ENCODE results near the gene COPE.

Gene COPE

DNA sequence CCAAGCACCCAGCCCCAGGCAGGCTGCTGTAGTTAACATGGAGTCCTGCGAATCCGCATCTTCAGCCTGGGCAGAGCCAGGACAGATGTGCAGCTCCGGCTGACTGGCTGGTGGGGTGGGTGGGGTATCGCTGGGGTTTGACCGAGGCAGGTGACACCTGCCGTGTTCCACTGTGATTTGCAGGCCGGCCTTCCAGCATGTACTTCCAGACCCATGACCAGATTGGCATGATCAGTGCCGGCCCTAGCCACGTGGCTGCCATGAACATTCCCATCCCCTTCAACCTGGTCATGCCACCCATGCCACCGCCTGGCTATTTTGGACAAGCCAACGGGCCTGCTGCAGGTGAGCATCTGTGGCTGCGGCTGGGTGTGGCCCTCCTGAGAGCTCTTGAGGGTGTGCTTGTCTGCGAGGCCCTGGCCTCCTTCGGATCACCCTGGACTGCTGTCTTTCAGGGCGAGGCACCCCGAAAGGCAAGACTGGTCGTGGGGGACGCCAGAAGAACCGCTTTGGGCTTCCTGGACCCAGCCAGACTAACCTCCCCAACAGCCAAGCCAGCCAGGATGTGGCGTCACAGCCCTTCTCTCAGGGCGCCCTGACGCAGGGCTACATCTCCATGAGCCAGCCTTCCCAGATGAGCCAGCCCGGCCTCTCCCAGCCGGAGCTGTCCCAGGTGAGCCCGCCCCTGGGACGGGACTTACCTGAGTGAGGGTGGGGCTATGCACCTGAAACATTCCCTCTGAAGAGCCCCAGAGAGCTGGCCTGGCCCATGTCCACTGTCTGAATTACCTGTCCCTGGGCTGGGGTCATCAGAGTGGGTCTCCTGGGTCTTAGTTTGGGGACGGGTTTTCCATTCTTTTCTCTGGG, 53.8 kb downstream of the COPE start:
- DNase-seq = no peak

DNA sequence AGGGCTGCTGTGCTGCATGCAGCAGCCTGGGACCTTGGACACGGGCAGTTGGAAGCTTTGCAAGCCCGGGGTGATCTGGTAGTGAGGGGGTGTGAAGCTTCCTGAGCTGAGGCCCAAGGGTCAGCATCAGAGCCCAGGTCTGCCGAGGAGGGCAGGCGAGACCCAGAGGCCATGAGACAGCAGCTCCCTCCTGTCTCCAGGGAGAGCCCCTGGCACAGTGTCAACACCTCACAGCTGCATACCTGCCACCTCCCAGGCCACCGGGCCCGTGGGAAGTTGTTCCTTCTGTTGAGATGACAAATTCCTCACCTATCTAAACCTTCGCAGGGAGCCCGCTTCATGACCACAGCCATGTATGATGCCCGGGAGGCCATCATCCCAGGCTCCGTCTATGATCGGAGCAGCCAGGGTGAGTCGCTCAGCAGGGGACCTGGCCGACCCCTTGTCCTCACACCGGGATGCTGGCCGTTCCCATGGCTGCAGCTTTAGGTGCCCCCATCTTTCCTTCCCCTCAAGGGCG, 55.3 kb downstream of the COPE start:
- no peak for DNase-seq

DNA sequence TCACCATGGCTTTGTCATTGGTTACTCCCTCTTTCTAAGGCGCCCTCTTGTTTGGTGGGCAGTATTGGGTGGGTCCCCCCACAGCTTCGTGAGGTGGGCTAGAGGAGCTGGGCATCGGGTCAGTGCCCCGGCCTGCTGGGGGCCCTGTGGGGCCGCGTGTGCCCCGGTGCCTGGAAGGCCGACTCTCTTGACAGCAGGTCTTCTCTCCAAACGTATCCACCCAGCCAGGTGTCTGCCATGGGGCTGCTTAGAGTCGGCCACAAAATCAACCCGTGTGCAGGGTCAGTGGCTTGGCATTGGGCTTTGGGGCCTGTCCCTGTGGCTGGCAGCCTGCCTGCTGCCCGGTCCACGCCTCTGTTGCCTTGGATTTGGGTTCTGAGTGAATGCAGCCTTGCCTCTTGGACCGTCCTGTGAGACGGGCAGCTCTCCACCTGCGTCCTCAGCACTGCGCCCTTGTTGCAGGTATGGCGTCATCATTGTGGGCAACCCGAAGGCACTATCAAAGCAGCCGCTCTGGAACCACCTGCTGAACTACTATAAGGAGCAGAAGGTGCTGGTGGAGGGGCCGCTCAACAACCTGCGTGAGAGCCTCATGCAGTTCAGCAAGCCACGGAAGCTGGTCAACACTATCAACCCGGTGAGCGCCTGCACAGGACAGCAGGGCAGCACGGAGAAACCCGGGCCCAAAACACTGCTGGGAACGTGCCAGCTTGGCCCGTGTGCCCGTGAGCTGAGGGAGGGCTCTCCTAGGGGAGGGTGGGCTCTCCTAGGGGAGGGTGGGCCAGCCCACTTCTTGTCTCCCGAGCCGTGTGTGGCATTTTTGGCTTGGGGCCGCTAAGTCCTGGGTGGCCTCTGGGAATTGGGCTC, 56.0 kb downstream of the COPE start:
- DNase-seq = no peak

DNA sequence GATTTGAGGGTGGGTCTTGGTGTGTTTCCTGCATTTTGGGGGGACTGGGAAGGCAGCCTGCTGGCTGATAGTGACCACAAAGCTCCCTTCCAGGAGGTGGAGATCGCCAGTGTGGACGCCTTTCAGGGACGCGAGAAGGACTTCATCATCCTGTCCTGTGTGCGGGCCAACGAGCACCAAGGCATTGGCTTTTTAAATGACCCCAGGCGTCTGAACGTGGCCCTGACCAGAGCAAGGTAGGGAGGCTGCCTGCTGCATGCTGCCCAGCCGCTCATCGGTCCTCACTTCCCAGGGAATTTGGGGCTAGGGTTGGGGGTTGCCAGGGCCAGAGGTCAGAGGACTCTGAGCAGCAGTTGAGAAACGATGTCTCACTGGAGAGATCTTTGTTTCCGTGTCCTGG, 57.3 kb downstream of the COPE start:
- DNase-seq = no peak

DNA sequence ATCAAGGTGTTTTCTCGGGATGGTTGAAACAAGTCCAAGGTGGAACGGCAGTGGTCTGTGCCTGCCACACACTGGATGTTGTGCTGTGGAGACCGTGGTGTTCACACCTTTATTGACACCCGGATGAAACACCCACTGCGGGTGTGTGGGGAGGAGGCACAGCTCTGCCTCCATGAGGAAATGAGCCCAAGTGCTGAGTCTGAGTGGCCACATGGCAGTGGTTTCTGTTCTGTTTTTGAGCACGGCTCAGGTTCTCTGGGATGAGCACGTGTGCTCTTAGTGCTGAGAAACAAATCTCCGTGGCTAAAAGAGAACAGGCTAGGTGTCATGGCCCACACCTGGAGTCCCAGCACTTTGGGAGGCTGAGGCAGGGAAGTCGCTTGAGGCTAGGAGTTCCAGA, 58.0 kb downstream of the COPE start:
- DNase-seq = no peak

DNA sequence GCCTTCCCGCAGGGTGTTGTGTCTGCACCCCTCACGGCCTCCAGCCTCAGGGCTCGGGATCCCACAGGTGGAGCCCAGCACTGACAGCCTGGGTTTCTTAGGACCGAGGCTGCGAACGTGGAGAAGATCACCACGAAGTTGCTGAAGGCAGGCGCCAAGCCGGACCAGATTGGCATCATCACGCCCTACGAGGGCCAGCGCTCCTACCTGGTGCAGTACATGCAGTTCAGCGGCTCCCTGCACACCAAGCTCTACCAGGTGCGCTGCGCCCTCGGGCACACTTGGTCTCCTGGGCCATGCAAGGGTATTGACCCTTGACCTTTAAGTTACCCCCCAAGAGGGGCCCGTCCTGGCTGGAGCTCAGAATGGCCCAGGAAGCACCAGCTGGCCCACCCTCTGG, 58.5 kb downstream of the COPE start:
- DNase-seq = no peak

DNA sequence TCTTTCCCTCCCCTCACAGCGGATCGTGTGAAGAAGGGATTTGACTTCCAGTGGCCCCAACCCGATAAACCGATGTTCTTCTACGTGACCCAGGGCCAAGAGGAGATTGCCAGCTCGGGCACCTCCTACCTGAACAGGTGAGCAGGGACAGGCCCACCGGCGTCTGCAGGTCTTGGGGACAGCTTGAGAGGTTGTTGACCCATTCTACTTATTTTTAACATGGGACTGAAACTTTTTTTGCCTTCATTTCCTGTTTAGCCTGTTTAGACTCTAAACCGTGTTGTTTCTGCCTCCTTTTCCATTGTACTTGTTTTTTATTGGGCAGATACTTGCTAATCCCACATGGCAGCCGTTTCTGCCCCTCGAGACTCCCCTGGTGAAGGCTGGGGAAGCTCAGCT, 58.9 kb downstream of the COPE start:
- no peak for DNase-seq

DNA sequence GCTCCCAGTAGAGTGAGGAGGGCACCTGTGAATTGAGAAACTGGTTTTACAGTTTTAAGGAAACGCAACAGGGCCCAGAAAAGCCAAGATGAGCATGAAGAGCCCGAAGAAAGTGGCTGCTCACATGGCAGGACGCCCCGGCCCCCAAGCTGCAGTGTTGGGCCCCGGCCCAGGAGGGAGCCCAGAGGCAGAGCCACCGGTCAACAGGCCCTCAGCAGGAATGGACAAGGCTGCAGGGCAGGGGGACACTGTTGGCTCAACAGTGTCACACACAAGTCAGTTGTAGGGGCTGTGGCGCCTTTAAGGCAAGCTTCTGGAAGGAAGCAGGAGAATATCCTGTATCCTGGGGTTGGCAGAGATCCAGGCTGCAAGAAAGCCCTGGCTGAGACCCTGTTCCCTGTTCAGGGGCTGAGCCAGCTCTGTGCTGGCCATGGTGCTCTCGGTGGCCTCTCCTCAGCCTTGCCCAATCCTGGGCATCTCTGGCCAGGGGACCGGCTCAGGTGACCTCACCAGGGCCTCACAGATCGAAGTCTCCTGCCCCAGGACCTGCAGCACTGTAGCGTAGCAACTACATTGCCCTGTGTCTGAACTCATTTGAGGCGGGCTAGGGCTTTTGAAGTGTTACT, 59.4 kb downstream of the COPE start:
- no peak for DNase-seq

DNA sequence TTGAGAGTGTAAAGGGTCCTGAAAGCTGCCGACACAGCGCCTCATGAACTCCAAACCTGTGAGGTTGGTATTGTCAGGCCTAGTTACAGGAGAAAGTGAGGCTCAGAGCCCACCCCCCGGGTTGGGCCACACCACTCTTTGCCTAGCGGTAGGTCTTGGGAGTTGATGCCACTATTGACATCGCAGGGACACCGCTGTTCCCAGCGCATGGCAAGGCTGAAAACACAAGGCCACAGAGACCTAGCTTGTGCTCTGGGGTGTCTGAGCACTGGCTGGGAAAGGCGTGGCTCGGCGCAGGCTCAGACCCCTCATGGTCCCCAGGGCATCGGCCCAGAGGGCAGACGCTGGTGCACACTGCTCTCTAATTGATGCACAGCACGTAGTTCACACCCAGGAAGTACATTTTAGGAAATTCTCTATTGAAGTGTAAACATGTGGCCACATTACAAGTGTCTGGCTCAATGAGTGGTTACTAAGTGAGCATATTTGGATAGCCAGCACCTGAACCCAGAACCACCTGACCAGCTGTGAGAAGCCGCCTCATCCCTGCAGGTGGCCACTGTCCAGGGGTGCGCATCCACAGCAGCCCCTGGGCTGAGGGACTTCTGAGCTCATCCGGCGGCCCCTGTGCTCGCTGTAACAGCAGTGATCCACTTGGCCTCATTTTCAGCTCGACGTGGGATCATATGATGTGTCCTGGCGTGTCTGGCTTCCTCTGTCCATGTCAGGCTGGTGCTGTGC, 60.1 kb downstream of the COPE start:
- no peak for DNase-seq

DNA sequence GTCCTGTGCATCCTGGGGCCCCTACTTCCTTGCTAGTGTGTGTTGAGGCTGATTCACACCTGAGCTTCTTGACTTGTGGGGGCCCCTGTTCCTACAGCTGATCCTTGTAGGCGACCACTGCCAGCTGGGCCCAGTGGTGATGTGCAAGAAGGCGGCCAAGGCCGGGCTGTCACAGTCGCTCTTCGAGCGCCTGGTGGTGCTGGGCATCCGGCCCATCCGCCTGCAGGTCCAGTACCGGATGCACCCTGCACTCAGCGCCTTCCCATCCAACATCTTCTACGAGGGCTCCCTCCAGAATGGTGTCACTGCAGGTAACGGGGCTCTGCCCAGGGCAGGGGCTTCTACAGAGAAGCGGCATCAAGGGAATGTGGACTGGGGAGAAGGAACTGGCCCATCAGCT, 62.0 kb downstream of the COPE start:
- no peak for DNase-seq

DNA sequence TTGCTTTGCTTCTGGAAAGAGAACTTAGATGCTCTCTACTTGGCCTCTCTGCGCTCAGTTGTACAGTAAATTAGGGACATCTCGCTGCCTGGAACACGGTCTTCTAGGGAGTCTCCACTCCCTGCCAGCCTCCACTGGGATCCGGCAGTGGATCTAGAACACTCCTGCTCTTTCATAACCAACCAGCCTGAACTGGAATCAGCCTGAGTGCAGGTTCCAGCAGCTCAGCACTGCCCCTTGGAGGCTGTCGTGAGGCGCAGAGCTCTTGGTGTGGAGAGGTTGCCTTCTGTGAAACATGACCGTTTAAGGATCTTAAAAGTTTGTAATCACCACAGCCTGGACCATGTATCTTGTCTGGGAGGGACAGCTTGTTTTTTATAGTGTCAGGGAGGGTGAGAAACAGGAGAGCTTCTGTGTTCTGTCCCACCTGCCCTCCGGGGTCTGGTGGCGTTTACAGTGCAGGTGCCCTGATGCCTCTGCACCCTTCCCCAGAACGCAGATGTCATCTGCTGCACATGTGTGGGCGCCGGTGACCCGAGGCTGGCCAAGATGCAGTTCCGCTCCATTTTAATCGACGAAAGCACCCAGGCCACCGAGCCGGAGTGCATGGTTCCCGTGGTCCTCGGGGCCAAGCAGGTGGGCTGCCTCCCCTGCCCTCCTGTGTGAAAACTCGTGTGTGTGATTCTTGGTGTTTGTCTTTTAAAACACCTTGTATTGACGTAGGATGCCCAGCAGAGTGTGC, 62.6 kb downstream of the COPE start:
- no peak for DNase-seq

DNA sequence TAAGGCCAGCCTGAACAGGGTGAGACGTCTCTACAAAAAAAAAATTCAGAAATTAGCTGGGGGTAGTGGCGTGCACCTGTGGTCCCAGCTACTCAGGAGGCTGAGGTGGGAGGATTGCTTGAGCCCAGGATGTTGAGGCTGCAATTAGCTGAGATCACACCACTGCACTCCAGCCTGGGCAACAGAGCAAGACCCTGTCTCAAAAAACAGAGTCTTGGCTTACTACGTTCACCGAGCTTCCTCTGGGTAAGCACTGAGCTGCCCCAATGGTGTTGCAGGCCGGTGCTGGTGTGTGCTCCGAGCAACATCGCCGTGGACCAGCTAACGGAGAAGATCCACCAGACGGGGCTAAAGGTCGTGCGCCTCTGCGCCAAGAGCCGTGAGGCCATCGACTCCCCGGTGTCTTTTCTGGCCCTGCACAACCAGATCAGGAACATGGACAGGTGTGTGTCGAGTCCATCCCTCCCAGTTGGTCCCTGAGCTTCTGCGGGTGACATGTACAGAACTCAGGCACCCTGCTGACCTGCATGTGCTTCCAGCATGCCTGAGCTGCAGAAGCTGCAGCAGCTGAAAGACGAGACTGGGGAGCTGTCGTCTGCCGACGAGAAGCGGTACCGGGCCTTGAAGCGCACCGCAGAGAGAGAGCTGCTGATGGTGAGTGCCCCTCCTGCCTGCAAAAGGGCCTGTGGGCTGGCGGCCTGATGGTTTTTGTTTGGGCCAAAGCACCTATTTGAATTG, 63.4 kb downstream of the COPE start:
- no peak for DNase-seq

DNA sequence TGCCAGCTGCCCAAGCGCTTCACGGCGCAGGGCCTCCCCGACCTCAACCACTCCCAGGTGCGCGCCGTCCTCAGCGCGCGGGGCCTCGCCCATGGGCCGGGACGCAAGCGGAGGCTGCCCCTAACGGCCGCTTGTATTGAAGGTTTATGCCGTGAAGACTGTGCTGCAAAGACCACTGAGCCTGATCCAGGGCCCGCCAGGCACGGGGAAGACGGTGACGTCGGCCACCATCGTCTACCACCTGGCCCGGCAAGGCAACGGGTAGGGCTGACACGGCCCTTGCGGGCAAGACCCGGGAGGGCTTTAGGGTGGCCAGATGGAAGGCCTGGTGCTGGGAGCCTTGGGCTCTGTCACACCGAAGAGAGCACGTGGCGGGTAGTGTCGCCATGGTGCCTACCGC, 64.2 kb downstream of the COPE start:
- no peak for DNase-seq

DNA sequence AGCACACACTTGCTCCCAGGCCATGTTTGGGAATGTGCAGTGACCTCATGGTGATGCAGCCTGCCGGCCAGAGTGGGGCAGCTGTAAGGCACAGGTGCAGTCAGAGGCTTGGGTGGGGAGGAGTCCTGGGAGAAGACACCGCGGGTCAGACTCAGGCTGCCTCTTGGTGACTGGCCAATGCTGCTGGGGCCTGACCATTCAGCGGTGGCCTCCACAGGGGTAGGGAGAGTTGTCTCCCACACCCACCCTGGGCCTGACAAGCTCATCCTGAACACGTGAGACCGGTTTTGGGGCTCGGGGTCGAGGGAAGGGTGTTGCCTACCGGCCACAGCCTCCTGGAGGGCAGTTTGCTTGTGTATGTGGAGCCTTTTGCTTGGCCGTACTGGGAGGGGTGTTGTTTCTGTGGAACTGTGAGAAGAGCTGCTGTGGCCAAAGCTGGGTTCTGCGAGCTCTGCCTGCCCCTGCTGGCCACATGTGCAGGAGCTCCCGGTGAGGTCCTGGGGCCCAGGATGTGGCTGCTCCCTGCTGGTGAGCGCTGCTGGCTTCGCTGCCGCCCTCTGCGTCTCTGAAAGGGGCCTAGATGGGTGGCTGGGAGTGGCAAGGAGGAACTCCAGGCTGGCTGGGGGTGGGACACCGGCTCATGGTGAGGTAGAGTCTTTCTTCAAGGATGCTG, 65.3 kb downstream of the COPE start:
- DNase-seq = no peak

DNA sequence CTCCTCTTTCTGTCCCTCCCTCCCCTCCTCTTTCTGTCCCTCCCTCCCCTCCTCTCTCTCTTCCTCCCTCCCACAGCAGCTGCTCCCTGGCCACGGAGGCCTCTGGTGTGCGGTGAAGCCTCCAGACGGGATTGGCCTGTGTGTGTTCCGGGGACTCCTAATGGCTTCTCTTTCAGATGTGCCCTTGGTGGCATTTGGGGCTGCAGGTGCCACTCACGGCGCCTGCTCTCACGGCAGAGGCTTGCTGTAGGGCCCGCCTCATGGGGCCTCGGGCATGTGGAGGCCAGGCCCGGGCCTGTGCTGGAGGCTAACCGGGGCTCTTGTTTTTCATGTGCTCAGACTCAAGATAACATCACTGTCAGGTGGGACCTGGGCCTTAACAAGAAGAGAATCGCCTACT, 66.5 kb downstream of the COPE start:
- no peak for DNase-seq

DNA sequence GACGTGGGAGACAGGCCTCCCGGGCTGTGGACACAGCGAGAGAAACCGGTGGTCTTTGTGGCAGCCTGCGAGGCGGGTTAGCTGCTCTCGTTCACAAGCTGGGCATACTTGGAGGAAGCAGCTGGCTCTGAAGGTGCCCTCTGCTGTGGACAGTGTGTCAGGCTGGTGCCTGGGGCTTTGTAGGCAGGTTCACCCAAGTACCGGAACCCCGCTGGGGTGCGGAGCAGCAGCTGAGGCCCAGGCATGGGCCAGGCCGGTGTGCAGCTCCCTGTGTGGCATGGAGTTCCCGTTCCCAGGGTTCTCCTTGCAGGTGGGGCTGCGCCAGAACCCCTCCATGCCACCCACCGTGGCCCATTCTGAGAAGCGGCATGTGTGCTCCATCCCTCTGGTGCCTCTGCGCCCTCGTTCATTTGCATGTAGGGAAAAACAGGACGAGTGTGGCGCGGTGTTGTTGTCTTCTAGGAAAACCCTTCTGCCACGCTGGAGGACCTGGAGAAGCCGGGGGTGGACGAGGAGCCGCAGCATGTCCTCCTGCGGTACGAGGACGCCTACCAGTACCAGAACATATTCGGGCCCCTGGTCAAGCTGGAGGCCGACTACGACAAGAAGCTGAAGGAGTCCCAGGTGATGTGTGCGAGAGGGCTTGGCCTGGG, 67.4 kb downstream of the COPE start:
- DNase-seq = no peak

DNA sequence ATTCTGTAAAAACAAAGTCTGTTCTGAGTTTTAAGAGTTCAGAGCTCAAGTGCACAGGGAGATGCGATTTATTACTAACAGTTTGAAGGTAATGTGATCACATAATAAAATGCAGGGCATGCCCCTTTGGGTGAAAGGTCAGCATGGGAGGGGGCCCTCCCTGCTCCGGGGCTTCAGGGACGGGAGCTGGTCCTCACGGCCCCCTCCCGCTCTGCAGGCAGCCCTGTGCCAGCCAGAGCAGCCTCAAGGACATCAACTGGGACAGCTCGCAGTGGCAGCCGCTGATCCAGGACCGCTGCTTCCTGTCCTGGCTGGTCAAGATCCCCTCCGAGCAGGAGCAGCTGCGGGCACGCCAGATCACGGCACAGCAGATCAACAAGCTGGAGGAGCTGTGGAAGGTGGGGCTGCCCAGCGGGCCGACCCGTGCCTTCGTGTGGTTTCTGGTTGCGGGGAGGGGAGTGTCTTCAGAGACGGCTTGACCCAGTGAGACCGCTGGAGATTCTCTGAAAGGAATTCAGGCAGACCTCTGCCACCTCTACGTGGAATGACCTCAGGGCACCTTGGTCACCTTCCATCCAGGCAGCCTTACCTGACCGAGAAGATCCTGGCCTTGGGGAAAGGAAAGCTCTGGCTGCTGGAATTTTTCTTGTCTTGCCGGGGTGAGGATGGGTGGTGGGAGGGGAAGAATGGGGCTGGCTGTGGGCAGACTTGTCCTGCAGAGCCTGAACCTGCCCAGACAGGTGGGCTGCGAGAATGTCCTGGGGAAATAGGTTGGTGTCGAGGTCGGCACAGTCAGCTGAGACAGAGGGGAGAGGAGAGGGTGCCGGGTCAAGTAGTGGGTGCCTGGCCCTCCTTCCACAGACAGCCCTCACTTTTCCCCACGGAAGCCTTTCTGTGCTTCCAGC, 68.5 kb downstream of the COPE start:
- DNase-seq = no peak

DNA sequence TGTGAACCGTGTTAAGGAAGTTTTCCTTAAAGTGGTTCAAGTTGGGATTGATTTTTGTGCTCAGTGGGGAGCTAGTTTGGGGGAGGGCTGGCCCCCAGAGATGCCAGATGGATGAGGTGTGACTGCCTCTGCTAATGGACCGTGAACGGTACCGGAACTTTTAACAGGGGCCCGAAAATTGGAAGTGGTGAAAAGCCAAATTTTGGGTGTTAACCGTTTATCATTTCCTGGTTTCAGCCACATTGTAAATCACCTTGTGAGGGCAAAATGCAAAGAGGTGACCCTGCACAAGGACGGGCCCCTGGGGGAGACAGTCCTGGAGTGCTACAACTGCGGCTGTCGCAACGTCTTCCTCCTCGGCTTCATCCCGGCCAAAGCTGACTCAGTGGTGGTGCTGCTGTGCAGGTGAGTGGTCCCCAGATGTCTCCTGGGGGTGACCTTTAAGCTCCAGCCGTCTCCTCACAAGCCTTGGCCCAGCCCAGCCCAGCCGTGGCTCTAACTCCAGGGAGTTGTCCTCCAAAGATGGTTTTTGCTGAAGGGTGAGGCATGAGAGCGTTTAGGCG, 69.3 kb downstream of the COPE start:
- no peak for DNase-seq
